ENCODE results near the gene CHMP4B.

CHMP4B gene

DNA sequence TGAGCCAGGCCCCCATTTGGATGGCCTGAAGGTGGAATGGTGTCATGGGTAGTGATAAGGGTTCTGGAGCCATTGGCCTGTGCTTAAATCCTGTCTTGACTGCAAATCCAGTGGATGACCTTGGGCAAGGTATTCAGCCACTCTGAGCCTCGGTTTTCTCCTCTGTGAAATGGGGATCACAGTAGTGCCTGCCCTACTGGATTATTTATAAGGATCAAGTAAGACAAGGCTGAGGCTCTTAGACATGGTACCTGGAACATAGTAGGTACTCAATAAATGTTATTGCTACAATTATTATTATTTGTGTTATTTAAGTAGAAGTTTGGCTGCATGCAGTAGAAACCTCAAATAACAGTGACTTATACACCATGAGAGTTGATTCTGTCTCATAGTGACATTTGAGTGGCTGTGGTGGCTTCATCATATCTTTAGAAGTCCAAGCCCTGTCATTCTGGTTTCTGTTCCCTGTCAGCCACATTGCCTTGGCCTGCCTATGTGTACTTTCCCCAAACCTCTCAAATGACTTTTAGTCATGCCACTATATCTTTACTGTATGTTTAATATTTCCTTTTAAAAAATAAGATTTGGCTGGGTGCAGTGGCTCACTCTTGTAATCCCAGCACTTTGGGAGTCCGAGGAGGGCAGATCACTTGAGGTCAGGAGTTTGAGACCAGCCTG lies 37.6 kb upstream of the CHMP4B start:
- Histone ChIP-seq H3K4me3 (ENCODE audit: low read depth in 1 of 2, low read length in 2 of 2) (no peak overlapping the region), H3K27ac (ENCODE audit: low read depth, low read length) (no peak overlapping the region), H3K4me1 (ENCODE audit: control insufficient read depth in 1 of 2, insufficient read depth in 2 of 2, low read length in 2 of 2) (no peaks in the 10 kb centered on the region), H3K27me3 (ENCODE audit: control insufficient read depth in 1 of 2, insufficient read depth in 2 of 2, low read length in 2 of 2) (no peaks in the 10 kb centered on the region), H3K36me3 (ENCODE audit: control insufficient read depth in 1 of 2, insufficient read depth in 2 of 2, low read length in 2 of 2) (peaks cover 7 to 8% of the 10 kb centered on the region in 2 donors), H3K9me3 (ENCODE audit: control insufficient read depth in 1 of 2, low read length in 2 of 2) (no peaks in the 10 kb centered on the region), H3K9ac (ENCODE audit: low read depth in 1 of 2, low read length in 2 of 2) (no peak overlapping the region)

DNA sequence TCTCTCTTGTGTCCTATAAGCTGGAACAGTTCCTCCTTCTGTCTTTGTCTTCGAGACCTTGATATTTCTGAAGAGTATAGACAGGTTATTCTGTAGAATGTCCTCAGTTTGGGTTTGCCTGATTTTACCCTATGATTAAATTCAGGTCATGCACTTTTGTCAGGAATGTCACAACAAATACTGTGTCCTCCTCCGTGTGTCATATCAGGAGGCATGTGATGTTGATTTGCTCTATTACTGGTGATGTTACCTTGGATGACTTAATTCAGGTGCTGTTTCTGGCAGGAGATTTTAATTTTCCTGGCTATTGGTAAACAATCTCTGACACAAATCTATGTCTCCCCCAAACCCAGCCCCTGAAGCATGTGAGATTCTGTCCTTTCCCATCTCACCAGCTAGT lies 33.3 kb upstream of the CHMP4B start:
- Histone ChIP-seq H3K9ac (ENCODE audit: low read depth in 1 of 2, low read length in 2 of 2) (no peak overlapping the region), H3K27me3 (ENCODE audit: control insufficient read depth in 1 of 2, insufficient read depth in 2 of 2, low read length in 2 of 2) (no peaks in the 10 kb centered on the region), H3K27ac (ENCODE audit: low read depth, low read length) (no peak overlapping the region), H3K9me3 (ENCODE audit: control insufficient read depth in 1 of 2, low read length in 2 of 2) (no peaks in the 10 kb centered on the region), H3K4me3 (ENCODE audit: low read depth in 1 of 2, low read length in 2 of 2) (no peak overlapping the region), H3K4me1 (ENCODE audit: control insufficient read depth in 1 of 2, insufficient read depth in 2 of 2, low read length in 2 of 2) (no peaks in the 10 kb centered on the region), H3K36me3 (ENCODE audit: control insufficient read depth in 1 of 2, insufficient read depth in 2 of 2, low read length in 2 of 2) (peaks cover 0 to 7% of the 10 kb centered on the region in 2 donors)

DNA sequence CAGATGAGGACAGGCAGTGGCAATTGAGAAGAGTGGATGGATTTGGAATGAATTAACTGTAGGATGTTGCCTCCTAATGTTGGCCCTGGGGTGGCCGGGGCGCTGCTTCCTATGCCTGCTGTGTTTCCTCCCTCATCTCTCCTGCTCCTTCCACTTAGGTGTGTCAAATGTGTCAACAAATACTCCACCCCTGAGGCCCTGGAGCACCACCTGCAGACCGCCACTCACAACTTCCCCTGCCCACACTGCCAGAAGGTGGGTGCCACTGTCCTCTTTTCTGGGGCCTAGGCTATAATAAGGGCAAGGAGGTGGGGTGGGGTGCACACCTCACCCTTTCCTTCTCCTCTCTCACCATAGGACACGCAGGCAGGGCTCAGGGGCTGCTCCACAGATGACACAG lies 30.0 kb upstream of the CHMP4B start:
- H3K4me1 ChIP-seq (ENCODE audit: control insufficient read depth in 1 of 2, insufficient read depth in 2 of 2, low read length in 2 of 2), result no peaks in the 10 kb centered on the region
- H3K4me3 ChIP-seq (ENCODE audit: low read depth in 1 of 2, low read length in 2 of 2), result no peak overlapping the region
- no peaks in the 10 kb centered on the region for H3K9me3 ChIP-seq (ENCODE audit: control insufficient read depth in 1 of 2, low read length in 2 of 2)
- H3K36me3 ChIP-seq (ENCODE audit: control insufficient read depth in 1 of 2, insufficient read depth in 2 of 2, low read length in 2 of 2), result no peaks in the 10 kb centered on the region
- H3K9ac ChIP-seq (ENCODE audit: low read depth in 1 of 2, low read length in 2 of 2), result no peak overlapping the region
- no peak overlapping the region for H3K27ac ChIP-seq (ENCODE audit: low read depth, low read length)
- H3K27me3 ChIP-seq (ENCODE audit: control insufficient read depth in 1 of 2, insufficient read depth in 2 of 2, low read length in 2 of 2), result no peaks in the 10 kb centered on the region

DNA sequence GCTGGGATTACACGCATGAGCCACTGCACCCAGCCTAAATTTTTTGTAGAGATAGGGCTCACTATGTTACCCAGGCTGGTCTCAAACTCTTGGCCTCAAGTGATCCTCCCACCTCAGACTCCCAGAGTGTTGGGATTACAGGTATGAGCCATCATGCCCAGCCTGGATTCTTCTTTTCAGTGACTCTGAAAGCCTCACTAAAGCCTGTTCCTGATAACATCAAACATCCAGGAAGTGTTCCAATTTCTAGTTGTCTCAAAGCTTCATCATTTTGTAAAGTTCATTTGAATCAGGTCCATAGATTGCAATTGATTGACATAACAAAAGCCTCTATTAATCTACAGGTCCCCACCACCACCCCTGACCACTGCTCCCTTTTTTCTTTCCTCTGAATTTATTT lies 29.2 kb upstream of the CHMP4B start:
- Histone ChIP-seq H3K9ac (ENCODE audit: low read depth in 1 of 2, low read length in 2 of 2) (no peak overlapping the region), H3K36me3 (ENCODE audit: control insufficient read depth in 1 of 2, insufficient read depth in 2 of 2, low read length in 2 of 2) (no peaks in the 10 kb centered on the region), H3K27me3 (ENCODE audit: control insufficient read depth in 1 of 2, insufficient read depth in 2 of 2, low read length in 2 of 2) (no peaks in the 10 kb centered on the region), H3K9me3 (ENCODE audit: control insufficient read depth in 1 of 2, low read length in 2 of 2) (no peaks in the 10 kb centered on the region), H3K27ac (ENCODE audit: low read depth, low read length) (no peak overlapping the region), H3K4me3 (ENCODE audit: low read depth in 1 of 2, low read length in 2 of 2) (no peak overlapping the region), H3K4me1 (ENCODE audit: control insufficient read depth in 1 of 2, insufficient read depth in 2 of 2, low read length in 2 of 2) (no peaks in the 10 kb centered on the region)

DNA sequence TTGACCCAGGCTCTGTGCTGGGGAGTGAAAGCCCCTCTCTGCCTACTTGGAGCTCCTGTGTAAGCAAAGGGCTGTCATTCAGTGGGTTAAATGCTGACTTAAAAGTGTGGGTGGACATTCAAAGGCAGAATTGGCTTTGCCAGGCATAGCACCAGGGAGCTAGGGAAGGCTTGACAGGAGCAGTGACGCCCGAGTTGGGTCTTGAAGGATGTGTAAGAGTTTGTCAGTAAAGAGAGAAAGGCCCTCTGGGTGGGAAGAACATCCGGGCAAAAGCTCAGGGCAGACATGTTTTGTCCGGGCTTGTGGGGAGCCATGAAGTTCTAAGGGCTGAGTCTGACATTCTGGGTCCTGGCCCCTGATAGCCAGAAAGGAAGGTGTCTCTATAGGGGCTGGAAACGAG lies 27.9 kb upstream of the CHMP4B start:
- H3K9me3 ChIP-seq (ENCODE audit: control insufficient read depth in 1 of 2, low read length in 2 of 2), result no peaks in the 10 kb centered on the region
- H3K27me3 ChIP-seq (ENCODE audit: control insufficient read depth in 1 of 2, insufficient read depth in 2 of 2, low read length in 2 of 2), result no peaks in the 10 kb centered on the region
- no peak overlapping the region for H3K4me3 ChIP-seq (ENCODE audit: low read depth in 1 of 2, low read length in 2 of 2)
- no peaks in the 10 kb centered on the region for H3K36me3 ChIP-seq (ENCODE audit: control insufficient read depth in 1 of 2, insufficient read depth in 2 of 2, low read length in 2 of 2)
- H3K4me1 ChIP-seq (ENCODE audit: control insufficient read depth in 1 of 2, insufficient read depth in 2 of 2, low read length in 2 of 2), result peaks cover under 1 to 4% of the 10 kb centered on the region in 2 donors
- H3K9ac ChIP-seq (ENCODE audit: low read depth in 1 of 2, low read length in 2 of 2), result no peak overlapping the region
- no peak overlapping the region for H3K27ac ChIP-seq (ENCODE audit: low read depth, low read length)

DNA sequence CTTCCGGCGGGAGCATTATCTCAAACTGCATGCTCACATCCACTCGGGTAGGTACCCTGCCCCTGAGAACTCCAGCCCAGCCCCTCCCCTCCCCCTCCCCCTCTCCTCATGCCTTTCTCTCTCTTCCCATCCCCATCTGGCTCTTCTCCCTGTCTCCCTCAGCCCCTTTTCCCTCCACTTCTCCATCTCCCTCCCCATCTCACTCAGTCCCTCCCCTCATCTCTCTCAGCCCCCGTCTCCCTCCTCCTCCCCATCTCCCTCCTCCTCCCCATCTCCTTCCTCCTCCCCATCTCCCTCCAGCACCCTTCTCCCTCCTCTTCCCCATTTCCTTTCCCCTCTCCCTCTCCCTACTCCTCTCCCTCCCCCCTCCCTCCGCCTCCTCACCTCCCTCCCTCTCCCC lies 27.3 kb upstream of the CHMP4B start:
- H3K27ac ChIP-seq (ENCODE audit: low read depth, low read length), result no peak overlapping the region
- peaks cover 6% of the 10 kb centered on the region in 2 donors for H3K4me1 ChIP-seq (ENCODE audit: control insufficient read depth in 1 of 2, insufficient read depth in 2 of 2, low read length in 2 of 2)
- H3K4me3 ChIP-seq (ENCODE audit: low read depth in 1 of 2, low read length in 2 of 2), result no peak overlapping the region
- H3K27me3 ChIP-seq (ENCODE audit: control insufficient read depth in 1 of 2, insufficient read depth in 2 of 2, low read length in 2 of 2), result no peaks in the 10 kb centered on the region
- no peak overlapping the region for H3K9ac ChIP-seq (ENCODE audit: low read depth in 1 of 2, low read length in 2 of 2)
- H3K9me3 ChIP-seq (ENCODE audit: control insufficient read depth in 1 of 2, low read length in 2 of 2), result no peaks in the 10 kb centered on the region
- H3K36me3 ChIP-seq (ENCODE audit: control insufficient read depth in 1 of 2, insufficient read depth in 2 of 2, low read length in 2 of 2), result no peaks in the 10 kb centered on the region

DNA sequence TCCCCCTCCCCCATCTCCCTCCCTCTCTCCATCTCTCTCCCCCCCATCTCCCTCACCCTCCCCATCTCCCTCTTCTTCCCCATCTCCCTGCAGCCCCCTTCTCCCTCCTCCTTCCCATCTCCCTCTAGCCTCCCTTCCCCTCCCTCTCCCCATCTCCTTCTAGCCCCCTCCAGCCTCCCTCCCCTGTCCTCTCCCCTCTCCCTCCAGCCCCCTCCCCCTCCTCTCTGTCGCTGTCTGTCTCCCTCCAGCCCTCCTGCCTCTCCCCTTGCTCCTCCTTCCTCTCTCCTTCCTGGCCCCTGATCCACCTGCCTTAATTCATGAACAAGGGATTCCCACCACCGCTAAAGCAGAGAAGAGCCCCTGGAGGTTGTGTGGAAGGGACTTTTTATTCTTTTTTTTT lies 26.9 kb upstream of the CHMP4B start:
- H3K27me3 ChIP-seq (ENCODE audit: control insufficient read depth in 1 of 2, insufficient read depth in 2 of 2, low read length in 2 of 2), result no peaks in the 10 kb centered on the region
- H3K4me3 ChIP-seq (ENCODE audit: low read depth in 1 of 2, low read length in 2 of 2), result no peak overlapping the region
- no peak overlapping the region for H3K27ac ChIP-seq (ENCODE audit: low read depth, low read length)
- no peak overlapping the region for H3K9ac ChIP-seq (ENCODE audit: low read depth in 1 of 2, low read length in 2 of 2)
- H3K36me3 ChIP-seq (ENCODE audit: control insufficient read depth in 1 of 2, insufficient read depth in 2 of 2, low read length in 2 of 2), result no peaks in the 10 kb centered on the region
- no peaks in the 10 kb centered on the region for H3K9me3 ChIP-seq (ENCODE audit: control insufficient read depth in 1 of 2, low read length in 2 of 2)
- peaks cover 9% of the 10 kb centered on the region in 2 donors for H3K4me1 ChIP-seq (ENCODE audit: control insufficient read depth in 1 of 2, insufficient read depth in 2 of 2, low read length in 2 of 2)

DNA sequence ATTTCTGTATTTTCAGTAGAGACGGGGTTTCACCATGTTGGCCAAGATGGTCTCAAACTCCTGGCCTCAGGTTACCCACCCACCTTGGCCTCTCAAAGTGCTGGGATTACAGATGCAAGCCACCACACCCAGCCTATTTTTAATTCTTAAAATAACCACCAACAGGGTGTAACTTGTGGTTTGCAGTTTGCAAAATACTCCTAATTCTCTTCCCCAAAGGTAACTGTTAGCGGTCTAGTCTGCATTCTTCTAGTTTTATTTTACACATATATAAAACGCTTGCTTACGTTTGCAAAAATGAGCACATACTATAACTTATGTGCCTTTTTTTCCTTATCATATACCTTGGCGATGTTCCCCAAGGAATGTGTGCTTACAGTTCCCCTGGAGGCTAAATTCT lies 25.6 kb upstream of the CHMP4B start:
- no peaks in the 10 kb centered on the region for H3K36me3 ChIP-seq (ENCODE audit: control insufficient read depth in 1 of 2, insufficient read depth in 2 of 2, low read length in 2 of 2)
- H3K27me3 ChIP-seq (ENCODE audit: control insufficient read depth in 1 of 2, insufficient read depth in 2 of 2, low read length in 2 of 2), result no peaks in the 10 kb centered on the region
- no peaks in the 10 kb centered on the region for H3K9me3 ChIP-seq (ENCODE audit: control insufficient read depth in 1 of 2, low read length in 2 of 2)
- H3K27ac ChIP-seq (ENCODE audit: low read depth, low read length), result no peak overlapping the region
- H3K4me1 ChIP-seq (ENCODE audit: control insufficient read depth in 1 of 2, insufficient read depth in 2 of 2, low read length in 2 of 2), result peaks cover 16 to 19% of the 10 kb centered on the region in 2 donors
- H3K9ac ChIP-seq (ENCODE audit: low read depth in 1 of 2, low read length in 2 of 2), result no peak overlapping the region
- no peak overlapping the region for H3K4me3 ChIP-seq (ENCODE audit: low read depth in 1 of 2, low read length in 2 of 2)

DNA sequence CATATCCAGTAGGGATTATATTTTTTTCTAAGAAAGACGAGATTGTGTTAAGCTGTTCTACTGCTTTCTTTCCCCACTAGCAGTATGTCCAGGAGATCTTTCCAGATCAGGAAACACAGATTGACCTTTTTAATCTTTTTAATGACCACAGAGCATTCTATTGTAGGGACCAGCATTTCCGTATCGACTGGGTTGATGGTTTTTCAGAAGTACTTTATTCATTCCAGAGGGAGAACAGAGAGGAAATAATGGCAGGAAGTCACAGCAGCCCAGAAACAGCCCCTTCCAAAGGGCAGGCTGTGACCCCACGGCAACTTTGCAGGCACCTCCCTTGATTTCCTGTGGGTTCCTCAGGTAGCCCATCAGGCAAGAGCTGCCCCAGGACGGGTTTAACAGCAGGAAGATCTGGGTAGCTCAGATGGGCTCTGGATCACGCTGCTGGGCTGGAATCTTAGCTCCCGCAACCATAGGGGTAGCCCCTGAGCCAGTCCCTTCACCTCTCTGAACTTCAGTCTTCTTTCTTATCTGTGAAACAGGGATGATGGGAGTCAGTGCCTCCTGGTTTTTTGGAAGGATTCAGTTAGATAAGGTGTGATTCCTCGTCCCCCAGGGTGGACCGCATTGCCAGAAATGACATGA lies 23.8 kb upstream of the CHMP4B start:
- H3K9ac ChIP-seq (ENCODE audit: low read depth in 1 of 2, low read length in 2 of 2), result peak overlapping the region in 1 of 2 donors; percentile 23
- no peak overlapping the region for H3K27ac ChIP-seq (ENCODE audit: low read depth, low read length)
- no peak overlapping the region for H3K4me3 ChIP-seq (ENCODE audit: low read depth in 1 of 2, low read length in 2 of 2)
- H3K27me3 ChIP-seq (ENCODE audit: control insufficient read depth in 1 of 2, insufficient read depth in 2 of 2, low read length in 2 of 2), result no peaks in the 10 kb centered on the region
- no peaks in the 10 kb centered on the region for H3K36me3 ChIP-seq (ENCODE audit: control insufficient read depth in 1 of 2, insufficient read depth in 2 of 2, low read length in 2 of 2)
- H3K9me3 ChIP-seq (ENCODE audit: control insufficient read depth in 1 of 2, low read length in 2 of 2), result no peaks in the 10 kb centered on the region
- H3K4me1 ChIP-seq (ENCODE audit: control insufficient read depth in 1 of 2, insufficient read depth in 2 of 2, low read length in 2 of 2), result peaks cover 17 to 27% of the 10 kb centered on the region in 2 donors

DNA sequence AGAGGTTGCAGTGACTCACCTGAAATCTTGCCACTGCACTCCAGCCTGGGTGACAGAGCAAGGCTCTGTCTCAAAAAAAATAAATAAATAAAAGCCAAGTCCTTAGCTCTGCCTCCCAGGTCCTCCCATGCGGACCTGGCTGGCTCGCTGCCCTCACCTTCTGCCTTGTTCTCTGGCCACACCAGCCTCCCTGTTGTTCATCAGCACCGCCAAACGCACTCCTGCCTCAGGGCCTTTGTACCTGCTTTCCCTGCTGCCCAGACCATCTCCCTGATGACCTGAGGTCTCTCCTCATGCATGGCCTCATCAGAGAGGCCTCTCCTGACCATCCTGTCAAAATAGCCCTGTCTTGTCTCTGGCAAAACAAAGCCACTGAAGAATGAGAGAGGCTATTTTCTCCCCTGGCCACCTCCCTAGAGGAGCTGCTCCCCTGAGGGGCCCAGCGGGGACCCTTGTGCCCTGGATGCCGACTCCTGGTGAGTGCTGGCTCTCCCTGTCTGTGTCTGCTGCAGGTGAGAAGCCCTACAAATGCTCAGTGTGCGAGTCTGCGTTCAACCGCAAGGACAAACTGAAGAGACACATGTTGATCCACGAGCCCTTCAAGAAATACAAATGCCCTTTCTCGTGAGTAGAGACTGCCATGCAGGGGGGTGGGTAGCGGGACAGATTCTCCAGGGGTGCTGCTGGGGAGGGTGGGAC lies 22.6 kb upstream of the CHMP4B start:
- no peaks in the 10 kb centered on the region for H3K9me3 ChIP-seq (ENCODE audit: control insufficient read depth in 1 of 2, low read length in 2 of 2)
- no peaks in the 10 kb centered on the region for H3K27me3 ChIP-seq (ENCODE audit: control insufficient read depth in 1 of 2, insufficient read depth in 2 of 2, low read length in 2 of 2)
- H3K9ac ChIP-seq (ENCODE audit: low read depth in 1 of 2, low read length in 2 of 2), result no peak overlapping the region
- no peaks in the 10 kb centered on the region for H3K36me3 ChIP-seq (ENCODE audit: control insufficient read depth in 1 of 2, insufficient read depth in 2 of 2, low read length in 2 of 2)
- peaks cover 22 to 27% of the 10 kb centered on the region in 2 donors for H3K4me1 ChIP-seq (ENCODE audit: control insufficient read depth in 1 of 2, insufficient read depth in 2 of 2, low read length in 2 of 2)
- no peak overlapping the region for H3K27ac ChIP-seq (ENCODE audit: low read depth, low read length)
- H3K4me3 ChIP-seq (ENCODE audit: low read depth in 1 of 2, low read length in 2 of 2), result no peak overlapping the region
